Measurements from ENCODE around the gene POLR2E. TPM values are rescaled to one million over a fixed set of nuclear protein-coding genes. Genes with fewer than 3 reads are reported as not detected.
A peak's percentile ranks its signal among the peaks of the same experiment; 100 is the strongest.

The POLR2E gene
- polyA plus RNA-seq, 4 donors: 122 to 189 (median 142) TPM

GRCh38 chr19:1070576-1070930, 24.6 kb downstream of the POLR2E start:
- peaks cover 0 to 14% (median 4%) of the 10 kb centered on the region in 3 donors for H3K4me1 ChIP-seq (ENCODE audit: control insufficient read depth in 3 of 3, insufficient read depth in 2 of 3, low read depth in 1 of 3, low read length in 2 of 3)
- WGBS, 3 donors: 8 to 39% (median 34%) methylated on average over 21 of the region's 21 CpGs
- peaks cover 5 to 73% (median 5%) of the 10 kb centered on the region in 3 donors for H3K27me3 ChIP-seq (ENCODE audit: control insufficient read depth in 3 of 3, insufficient read depth in 3 of 3, low read length in 3 of 3)
- DNase-seq: no peak
- no peak overlapping the region for H3K4me3 ChIP-seq (ENCODE audit: low read depth in 1 of 3, low read length in 3 of 3)
- FAIRE-seq: no peak
- H3K27ac ChIP-seq (ENCODE audit: low read depth in 1 of 3, low read length in 2 of 3): no peak overlapping the region
- peaks cover 0 to 4% of the 10 kb centered on the region in 2 donors for H3K9me3 ChIP-seq (ENCODE audit: control insufficient read depth in 2 of 2, insufficient read depth in 1 of 2, low read depth in 1 of 2, low read length in 1 of 2)
- no peaks in the 10 kb centered on the region for H3K36me3 ChIP-seq (ENCODE audit: control insufficient read depth in 3 of 3, insufficient read depth in 2 of 3, low read depth in 1 of 3, low read length in 3 of 3)

DNA sequence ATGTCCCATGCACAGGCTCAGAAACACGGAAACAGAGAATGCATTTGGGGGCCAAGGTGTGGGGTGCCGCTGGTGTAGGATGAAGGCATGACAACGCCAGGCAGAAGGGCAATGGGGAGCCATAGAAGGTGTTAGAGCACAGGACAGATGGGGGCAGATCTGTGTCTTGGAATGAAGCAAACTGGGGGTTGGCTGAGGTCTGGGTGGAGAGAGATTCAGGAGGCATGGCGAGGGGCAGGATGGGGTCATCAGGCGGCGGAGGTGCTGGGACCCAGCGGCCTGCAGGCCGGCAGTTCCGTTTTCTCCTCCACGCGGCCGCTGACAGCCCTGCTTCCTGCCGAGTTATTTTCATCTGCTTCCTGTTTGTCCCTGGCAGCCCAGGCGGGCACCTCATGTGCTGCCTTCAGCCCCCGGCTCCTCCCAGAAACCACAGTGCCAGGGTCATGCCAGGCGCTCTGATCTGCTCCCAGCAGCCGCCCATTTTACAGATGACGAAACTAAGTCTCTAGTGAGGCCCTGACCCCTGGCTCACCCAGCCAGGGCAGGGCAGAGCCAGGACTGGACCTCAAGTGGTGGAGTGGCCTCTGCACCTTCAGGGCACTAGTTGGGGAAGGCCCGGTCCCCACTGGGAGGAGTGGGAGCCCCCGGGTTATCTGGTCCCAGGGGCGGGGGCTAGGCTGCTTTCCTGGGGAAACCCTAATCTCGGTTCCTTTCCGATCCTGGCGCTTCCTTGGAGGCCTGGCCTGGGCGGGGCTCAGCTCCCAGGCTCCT, 26.0 kb downstream of the POLR2E start:
- DNase-seq: no peak
- WGBS, 3 donors: 12 to 31% (median 17%) methylated on average over 23 to 25 of the region's 25 CpGs
- Histone ChIP-seq H3K36me3 (ENCODE audit: control insufficient read depth in 3 of 3, insufficient read depth in 2 of 3, low read depth in 1 of 3, low read length in 3 of 3) (no peaks in the 10 kb centered on the region), H3K9me3 (ENCODE audit: control insufficient read depth in 2 of 2, insufficient read depth in 1 of 2, low read depth in 1 of 2, low read length in 1 of 2) (peaks cover 0 to 4% of the 10 kb centered on the region in 2 donors), H3K27me3 (ENCODE audit: control insufficient read depth in 3 of 3, insufficient read depth in 3 of 3, low read length in 3 of 3) (peaks cover 5 to 86% (median 5%) of the 10 kb centered on the region in 3 donors), H3K4me3 (ENCODE audit: low read depth in 1 of 3, low read length in 3 of 3) (peak overlapping the region in 2 of 3 donors; percentile 38 to 40), H3K27ac (ENCODE audit: low read depth in 1 of 3, low read length in 2 of 3) (peak overlapping the region in 2 of 3 donors; percentile 27 to 46), H3K4me1 (ENCODE audit: control insufficient read depth in 3 of 3, insufficient read depth in 2 of 3, low read depth in 1 of 3, low read length in 2 of 3) (peaks cover 0 to 24% (median 0%) of the 10 kb centered on the region in 3 donors)
- FAIRE-seq: no peak

- H3K27me3 ChIP-seq (ENCODE audit: control insufficient read depth in 3 of 3, insufficient read depth in 3 of 3, low read length in 3 of 3): peaks cover 5 to 93% (median 5%) of the 10 kb centered on the region in 3 donors
- DNase-seq: no peak
- H3K9me3 ChIP-seq (ENCODE audit: control insufficient read depth in 2 of 2, insufficient read depth in 1 of 2, low read depth in 1 of 2, low read length in 1 of 2): peaks cover 0 to 6% of the 10 kb centered on the region in 2 donors
- no peaks in the 10 kb centered on the region for H3K36me3 ChIP-seq (ENCODE audit: control insufficient read depth in 3 of 3, insufficient read depth in 2 of 3, low read depth in 1 of 3, low read length in 3 of 3)
- 48 to 67% (median 54%) methylated on average over 37 to 45 of the region's 45 CpGs for WGBS, 3 donors
- H3K4me1 ChIP-seq (ENCODE audit: control insufficient read depth in 3 of 3, insufficient read depth in 2 of 3, low read depth in 1 of 3, low read length in 2 of 3): peaks cover 0 to 24% (median 0%) of the 10 kb centered on the region in 3 donors
- FAIRE-seq: no peak
- peak overlapping the region; percentile 21 to 60 (median 38) for H3K4me3 ChIP-seq (ENCODE audit: low read depth in 1 of 3, low read length in 3 of 3)
- peak overlapping the region in 2 of 3 donors; percentile 18 to 83 for H3K27ac ChIP-seq (ENCODE audit: low read depth in 1 of 3, low read length in 2 of 3)
Measured at GRCh38 chr19:1068009-1069001, 26.9 kb downstream of the POLR2E start.

DNA sequence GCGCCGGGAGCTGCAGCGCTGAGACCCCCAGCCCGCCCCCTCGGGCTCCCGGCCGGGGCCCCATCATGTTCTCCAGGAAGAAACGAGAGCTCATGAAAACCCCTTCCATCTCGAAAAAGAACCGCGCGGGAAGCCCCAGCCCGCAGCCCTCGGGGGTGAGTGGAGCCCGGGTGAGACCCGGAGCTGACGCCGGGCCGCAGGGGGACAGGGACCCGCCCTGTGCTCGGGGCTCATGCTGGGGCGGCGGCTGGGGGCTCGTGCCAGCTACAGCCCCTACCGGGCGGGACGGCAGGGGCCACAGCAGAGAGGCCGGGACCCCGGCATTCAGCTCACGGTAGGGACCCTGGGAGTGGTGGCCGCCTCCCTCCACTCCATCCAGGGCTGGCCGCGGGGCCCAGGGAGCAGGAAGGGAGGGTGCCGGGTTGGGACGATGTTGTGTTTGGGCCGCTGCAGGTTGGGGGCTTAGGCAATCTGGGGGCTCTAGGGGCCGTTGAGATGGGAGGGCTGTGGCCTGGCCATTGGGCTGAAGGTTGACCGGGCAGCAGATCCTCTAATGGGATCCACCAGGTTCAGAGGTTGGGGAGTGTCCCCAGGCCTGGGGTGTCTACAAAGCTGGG, 27.7 kb downstream of the POLR2E start:
- peaks cover 0 to 24% (median 0%) of the 10 kb centered on the region in 3 donors for H3K4me1 ChIP-seq (ENCODE audit: control insufficient read depth in 3 of 3, insufficient read depth in 2 of 3, low read depth in 1 of 3, low read length in 2 of 3)
- FAIRE-seq (no peak), DNase-seq (no peak)
- H3K27me3 ChIP-seq (ENCODE audit: control insufficient read depth in 3 of 3, insufficient read depth in 3 of 3, low read length in 3 of 3): peaks cover 5 to 88% (median 5%) of the 10 kb centered on the region in 3 donors
- H3K9me3 ChIP-seq (ENCODE audit: control insufficient read depth in 2 of 2, insufficient read depth in 1 of 2, low read depth in 1 of 2, low read length in 1 of 2): peaks cover 0 to 11% of the 10 kb centered on the region in 2 donors
- peak overlapping the region in 2 of 3 donors; percentile 66 to 83 for H3K27ac ChIP-seq (ENCODE audit: low read depth in 1 of 3, low read length in 2 of 3)
- H3K4me3 ChIP-seq (ENCODE audit: low read depth in 1 of 3, low read length in 3 of 3): peak overlapping the region; percentile 21 to 60 (median 38)
- H3K36me3 ChIP-seq (ENCODE audit: control insufficient read depth in 3 of 3, insufficient read depth in 2 of 3, low read depth in 1 of 3, low read length in 3 of 3): no peaks in the 10 kb centered on the region
- WGBS, 3 donors: 3 to 4% (median 3%) methylated on average over 32 to 38 of the region's 38 CpGs

GRCh38 chr19:1066748-1067340, 28.3 kb downstream of the POLR2E start, which contains the start of gene ARHGAP45:
ARHGAP45 (plus strand) TSS chr19:1067167; CDS start chr19:1067406, 239 bp downstream.
- H3K36me3 ChIP-seq (ENCODE audit: control insufficient read depth in 3 of 3, insufficient read depth in 2 of 3, low read depth in 1 of 3, low read length in 3 of 3): no peaks in the 10 kb centered on the region
- FAIRE-seq (no peak), DNase-seq (peak in 1 of 2 donors; percentile 51)
- 2 to 5% (median 3%) methylated on average over 47 to 61 of the region's 61 CpGs for WGBS, 3 donors
- peak within 1 kb of the TSS; percentile 21 to 60 (median 38) for H3K4me3 ChIP-seq (ENCODE audit: low read depth in 1 of 3, low read length in 3 of 3)
- H3K27ac ChIP-seq (ENCODE audit: low read depth in 1 of 3, low read length in 2 of 3): peak within 1 kb of the TSS in 2 of 3 donors; percentile 66 to 83
- peaks cover 0 to 9% of the 10 kb centered on the region in 2 donors for H3K9me3 ChIP-seq (ENCODE audit: control insufficient read depth in 2 of 2, insufficient read depth in 1 of 2, low read depth in 1 of 2, low read length in 1 of 2)
- peaks cover 0 to 24% (median 0%) of the 10 kb centered on the region in 3 donors for H3K4me1 ChIP-seq (ENCODE audit: control insufficient read depth in 3 of 3, insufficient read depth in 2 of 3, low read depth in 1 of 3, low read length in 2 of 3)
- H3K27me3 ChIP-seq (ENCODE audit: control insufficient read depth in 3 of 3, insufficient read depth in 3 of 3, low read length in 3 of 3): peaks cover 5 to 82% (median 5%) of the 10 kb centered on the region in 3 donors

DNA sequence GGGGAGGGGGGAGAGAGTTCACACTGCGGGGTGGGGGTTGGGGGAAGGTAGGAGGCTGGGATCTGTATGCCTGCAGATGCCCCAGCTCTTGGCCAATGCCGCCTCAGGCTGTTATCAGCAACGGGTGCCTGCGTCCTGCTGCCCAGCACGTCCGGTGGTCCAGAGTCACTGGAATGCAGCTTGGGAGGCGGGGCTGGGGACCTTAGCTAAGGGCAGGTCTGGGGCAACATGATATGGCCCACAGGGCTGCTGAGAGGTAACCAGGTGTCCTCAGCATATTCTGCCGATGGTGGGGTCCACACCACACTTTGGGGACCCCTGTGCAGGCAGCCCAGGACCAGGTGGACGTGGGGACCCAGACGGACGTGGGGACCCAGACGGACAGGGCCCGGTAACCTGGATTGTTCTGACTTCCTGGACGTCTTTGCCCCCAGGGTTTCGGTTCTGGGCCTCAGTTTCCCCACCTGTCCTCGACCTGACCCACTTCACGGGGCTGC, 28.9 kb downstream of the POLR2E start:
- Histone ChIP-seq H3K27ac (ENCODE audit: low read depth in 1 of 3, low read length in 2 of 3) (no peak overlapping the region), H3K9me3 (ENCODE audit: control insufficient read depth in 2 of 2, insufficient read depth in 1 of 2, low read depth in 1 of 2, low read length in 1 of 2) (peaks cover 0 to 10% of the 10 kb centered on the region in 2 donors), H3K4me1 (ENCODE audit: control insufficient read depth in 3 of 3, insufficient read depth in 2 of 3, low read depth in 1 of 3, low read length in 2 of 3) (peaks cover 0 to 24% (median 0%) of the 10 kb centered on the region in 3 donors), H3K27me3 (ENCODE audit: control insufficient read depth in 3 of 3, insufficient read depth in 3 of 3, low read length in 3 of 3) (peaks cover 2 to 77% (median 5%) of the 10 kb centered on the region in 3 donors), H3K4me3 (ENCODE audit: low read depth in 1 of 3, low read length in 3 of 3) (peak overlapping the region in 1 of 3 donors; percentile 38), H3K36me3 (ENCODE audit: control insufficient read depth in 3 of 3, insufficient read depth in 2 of 3, low read depth in 1 of 3, low read length in 3 of 3) (no peaks in the 10 kb centered on the region)
- FAIRE-seq (no peak), DNase-seq (no peak)
- WGBS, 3 donors: 25 to 41% (median 33%) methylated on average over 17 of the region's 17 CpGs

DNA sequence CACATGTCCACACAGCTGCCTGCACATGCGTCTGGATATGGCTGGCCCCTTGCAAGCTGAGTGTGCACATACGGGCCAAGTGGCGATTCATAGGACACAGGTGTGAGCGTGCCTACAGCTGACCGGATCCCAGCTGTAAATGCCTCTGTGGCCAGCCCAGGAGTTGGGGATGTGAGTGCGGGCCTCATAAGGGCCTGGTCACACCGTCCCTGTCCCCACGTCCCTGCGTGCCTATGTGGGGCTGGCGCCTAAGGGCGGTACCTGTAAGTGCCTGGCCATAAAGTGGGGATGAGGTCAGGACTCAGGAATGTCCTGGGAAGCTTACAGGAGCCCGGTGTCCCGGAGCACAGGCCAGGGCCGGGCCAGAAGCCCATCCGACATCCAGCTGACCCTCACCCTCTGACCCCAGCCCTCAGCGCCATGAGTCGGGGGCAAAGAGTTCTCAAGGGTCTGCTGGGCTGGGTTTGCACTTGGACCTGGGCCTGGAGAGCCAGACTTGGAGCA, 29.5 kb downstream of the POLR2E start:
- Histone ChIP-seq H3K36me3 (ENCODE audit: control insufficient read depth in 3 of 3, insufficient read depth in 2 of 3, low read depth in 1 of 3, low read length in 3 of 3) (no peaks in the 10 kb centered on the region), H3K4me3 (ENCODE audit: low read depth in 1 of 3, low read length in 3 of 3) (no peak overlapping the region), H3K27me3 (ENCODE audit: control insufficient read depth in 3 of 3, insufficient read depth in 3 of 3, low read length in 3 of 3) (peaks cover 0 to 73% (median 2%) of the 10 kb centered on the region in 3 donors), H3K4me1 (ENCODE audit: control insufficient read depth in 3 of 3, insufficient read depth in 2 of 3, low read depth in 1 of 3, low read length in 2 of 3) (peaks cover 0 to 24% (median 0%) of the 10 kb centered on the region in 3 donors), H3K9me3 (ENCODE audit: control insufficient read depth in 2 of 2, insufficient read depth in 1 of 2, low read depth in 1 of 2, low read length in 1 of 2) (peaks cover 0 to 10% of the 10 kb centered on the region in 2 donors), H3K27ac (ENCODE audit: low read depth in 1 of 3, low read length in 2 of 3) (no peak overlapping the region)
- FAIRE-seq (no peak), DNase-seq (peak; percentile 61 to 81)
- 21 to 51% (median 32%) methylated on average over 17 of the region's 17 CpGs for WGBS, 3 donors

All from small intestine (tissue), 7 donors.